GM10248 (cell line): ENCODE data around the gene NELFE.

Source experiments
- CTCF ChIA-PET: fragments of 300-600 bp; sonication (Branson Sonifier 250); formaldehyde crosslinking; extraction: SDS; loops from one replicate; lab custom pipeline; 2021; ENCODE audit warnings: antibody characterized with exemption; lab: Yijun Ruan, JAX
- POLR2A ChIA-PET: fragments of 350-650 bp; sonication (Branson Sonifier 250); formaldehyde crosslinking; extraction: SDS; loops from one replicate; lab custom pipeline; 2020; ENCODE audit warnings: antibody characterized with exemption; lab: Yijun Ruan, JAX
- DNase-seq: peaks from one replicate; pipeline ENCODE4 v3.0.0; 2012; ENCODE audit errors: extremely low spot score
- CTCF ChIP-seq: IDR thresholded peaks from 2 replicates; pipeline ENCODE4 v1.5.1; 2012; ENCODE audit warnings: mild to moderate bottlenecking, low read depth; ENCODE audit errors: extremely low read depth, missing control alignments, control extremely low read depth

NELFE gene

GRCh38 chr6:31967926-31968320 lies 9.2 kb upstream of the NELFE start:
- POLR2A ChIA-PET: no interaction called here
- no peak for TF ChIP-seq CTCF
- DNase-seq: no peak
- CTCF ChIA-PET: interaction anchor here (2.8 kb wide), 1 partner anchor 16 kb away, joined by 6 read pairs; no protein-coding TSS in a partner anchor

- ChIA-PET CTCF (interaction anchor here (1.2 to 2.8 kb wide), 3 partner anchors 7 to 15 kb away, joined by 4 to 6 read pairs (median 6); no protein-coding TSS in a partner anchor), POLR2A (interaction anchor here (0.5 to 1.2 kb wide), 2 partner anchors 41 to 392 kb away, joined by 3 to 4 read pairs; partner anchors contain the start of gene TNF)
- TF ChIP-seq CTCF: no peak
- no peak for DNase-seq
These were observed 8.5 kb upstream of the NELFE start for GRCh38 chr6:31966997-31967925.

DNA sequence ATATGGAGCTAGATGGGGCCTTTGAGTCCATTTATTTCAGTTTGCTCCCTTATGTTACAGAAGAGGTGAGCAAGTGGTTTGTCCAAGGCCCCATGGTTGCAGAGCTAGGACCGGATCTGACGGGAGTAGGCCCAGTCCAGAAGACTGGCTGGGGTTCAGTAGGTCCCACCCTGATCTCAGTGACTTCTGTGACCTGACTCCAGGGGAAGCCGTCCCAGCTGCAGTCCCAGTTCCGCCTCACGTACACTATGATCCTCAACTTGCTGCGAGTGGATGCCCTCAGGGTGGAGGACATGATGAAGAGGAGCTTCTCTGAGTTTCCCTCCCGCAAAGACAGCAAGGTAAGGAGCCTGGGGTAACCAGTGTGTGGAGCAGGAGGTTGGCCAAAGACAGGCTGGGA lies 7.7 kb upstream of the NELFE start:
- no peak for TF ChIP-seq CTCF
- no peak for DNase-seq
- ChIA-PET POLR2A (interaction anchor here (1.2 kb wide), 1 partner anchor 391 kb away, joined by 3 read pairs; the partner anchor contains the start of gene TNF), CTCF (interaction anchor here (1.2 to 2.8 kb wide), 3 partner anchors 8 to 14 kb away, joined by 4 to 6 read pairs (median 6); no protein-coding TSS in a partner anchor)

DNA sequence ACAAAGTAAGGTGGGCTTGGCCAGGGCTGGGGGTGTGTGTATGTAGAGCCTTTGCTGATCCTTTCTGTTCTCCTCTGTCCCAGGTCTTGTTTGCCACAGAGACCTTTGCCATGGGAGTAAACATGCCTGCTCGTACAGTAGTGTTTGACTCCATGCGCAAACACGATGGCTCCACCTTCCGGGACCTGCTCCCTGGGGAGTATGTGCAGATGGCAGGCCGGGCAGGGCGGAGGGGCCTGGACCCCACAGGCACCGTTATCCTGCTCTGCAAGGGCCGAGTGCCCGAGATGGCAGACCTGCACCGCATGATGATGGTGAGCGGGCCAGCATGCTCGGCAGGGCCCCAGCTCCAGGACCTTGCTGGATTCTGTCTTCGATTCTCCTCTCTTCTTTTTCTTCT lies 6.9 kb upstream of the NELFE start:
- ChIA-PET POLR2A (no interaction called here), CTCF (interaction anchor here (1.5 to 1.6 kb wide), 2 partner anchors 9 to 14 kb away, joined by 3 to 6 read pairs; no protein-coding TSS in a partner anchor)
- no peak for DNase-seq
- TF ChIP-seq CTCF: no peak

GRCh38 chr6:31963921-31964320 lies 5.2 kb upstream of the NELFE start:
- ChIA-PET CTCF (no interaction called here), POLR2A (no interaction called here)
- no peak for TF ChIP-seq CTCF
- no peak for DNase-seq

- ChIA-PET POLR2A (no interaction called here), CTCF (interaction anchor here (1.1 kb wide), 1 partner anchor 9 kb away, joined by 4 read pairs; no protein-coding TSS in a partner anchor)
- no peak for TF ChIP-seq CTCF
- DNase-seq: no peak
These were observed 2.8 kb upstream of the NELFE start for GRCh38 chr6:31961616-31962015.
